OCI-LY1 (cell line): ENCODE data around the gene CXCR5.
A peak's percentile ranks its signal among the peaks of the same experiment; 100 is the strongest.

Source experiments
- H2AFZ ChIP-seq: fragments of 200-600 bp; sonication (generic), shearing (Covaris generic); 2 replicates; pipeline ENCODE4 v1.6.0; 2014; ENCODE audit warnings: antibody characterized with exemption, mild to moderate bottlenecking, low read length
- H3F3A ChIP-seq: fragments of 200-600 bp; sonication (generic), shearing (Covaris generic); 2 replicates; pipeline ENCODE4 v1.6.0; 2014; ENCODE audit warnings: mild to moderate bottlenecking, antibody characterized with exemption, low read length, moderate library complexity; ENCODE audit not compliant: insufficient read depth
- H3K27ac ChIP-seq: fragments of 200-600 bp; sonication (generic); 2 replicates; pipeline ENCODE4 v1.5.1; 2014; ENCODE audit warnings: low read length, mixed run types, mild to moderate bottlenecking, low read depth; ENCODE audit not compliant: poor library complexity, severe bottlenecking
- H3K27me3 ChIP-seq: fragments of 200-600 bp; sonication (generic); 2 replicates; pipeline ENCODE4 v1.6.0; 2014; ENCODE audit warnings: antibody characterized with exemption, mild to moderate bottlenecking, low read length, moderate library complexity; ENCODE audit not compliant: insufficient read depth
- H3K36me3 ChIP-seq: fragments of 200-600 bp; sonication (generic); 2 replicates; pipeline ENCODE4 v1.6.1; 2014; ENCODE audit warnings: mild to moderate bottlenecking, antibody characterized with exemption, low read length, moderate library complexity, mixed read lengths; ENCODE audit not compliant: insufficient read depth
- H3K4me1 ChIP-seq: fragments of 200-600 bp; sonication (generic); 2 replicates; pipeline ENCODE4 v1.5.1; 2014; ENCODE audit warnings: mild to moderate bottlenecking, low read length, moderate library complexity; ENCODE audit not compliant: insufficient read depth, severe bottlenecking
- H3K4me2 ChIP-seq: fragments of 200-600 bp; sonication (generic), shearing (Covaris generic); 2 replicates; pipeline ENCODE4 v1.6.1; 2014; ENCODE audit warnings: low read length
- H3K4me3 ChIP-seq: fragments of 200-600 bp; sonication (generic); 2 replicates; pipeline ENCODE4 v1.5.1; 2014; ENCODE audit warnings: low read length, low read depth, mild to moderate bottlenecking, mixed read lengths; ENCODE audit not compliant: poor library complexity, severe bottlenecking
- H3K79me2 ChIP-seq: fragments of 200-600 bp; shearing (Covaris generic); 2 replicates; pipeline ENCODE4 v1.6.1; 2016; ENCODE audit warnings: mixed run types, low read length, mixed read lengths; ENCODE audit not compliant: insufficient read depth
- H3K9ac ChIP-seq: fragments of 200-600 bp; sonication (generic), shearing (Covaris generic); 2 replicates; pipeline ENCODE4 v1.6.1; 2014; ENCODE audit warnings: mild to moderate bottlenecking, low read length, mixed read lengths
- H3K9me2 ChIP-seq: fragments of 200-600 bp; sonication (generic), shearing (Covaris generic); 2 replicates; pipeline ENCODE4 v1.6.1; 2014; ENCODE audit warnings: low read depth, mild to moderate bottlenecking, low read length, mixed read lengths
- H3K9me3 ChIP-seq: fragments of 200-600 bp; shearing (Covaris generic); 2 replicates; pipeline ENCODE4 v1.6.1; 2014; ENCODE audit warnings: low read length, mixed read lengths
- H4K20me1 ChIP-seq: fragments of 200-600 bp; sonication (generic), shearing (Covaris generic); 2 replicates; pipeline ENCODE4 v1.6.0; 2016; ENCODE audit warnings: mild to moderate bottlenecking, low read length; ENCODE audit not compliant: insufficient read depth
- CTCF ChIP-seq: fragments of 200-600 bp; sonication (generic), shearing (Covaris generic); IDR thresholded peaks from 2 replicates; pipeline ENCODE4 v1.5.1; 2017; ENCODE audit warnings: mild to moderate bottlenecking, antibody characterized with exemption, low read length, moderate library complexity, mixed read lengths
- EZH2 ChIP-seq: fragments of 200-600 bp; sonication (generic), shearing (Covaris generic); IDR thresholded peaks from 2 replicates; pipeline ENCODE4 v1.8.0; 2017; ENCODE audit warnings: borderline replicate concordance, mixed run types, mild to moderate bottlenecking, antibody characterized with exemption, low read length, moderate library complexity, mixed read lengths

The CXCR5 gene

GRCh38 chr11:118929501-118930093, 45.9 kb downstream of the CXCR5 start:
- H3K4me1 ChIP-seq, result peaks cover 18% of the 10 kb centered on the region

DNA sequence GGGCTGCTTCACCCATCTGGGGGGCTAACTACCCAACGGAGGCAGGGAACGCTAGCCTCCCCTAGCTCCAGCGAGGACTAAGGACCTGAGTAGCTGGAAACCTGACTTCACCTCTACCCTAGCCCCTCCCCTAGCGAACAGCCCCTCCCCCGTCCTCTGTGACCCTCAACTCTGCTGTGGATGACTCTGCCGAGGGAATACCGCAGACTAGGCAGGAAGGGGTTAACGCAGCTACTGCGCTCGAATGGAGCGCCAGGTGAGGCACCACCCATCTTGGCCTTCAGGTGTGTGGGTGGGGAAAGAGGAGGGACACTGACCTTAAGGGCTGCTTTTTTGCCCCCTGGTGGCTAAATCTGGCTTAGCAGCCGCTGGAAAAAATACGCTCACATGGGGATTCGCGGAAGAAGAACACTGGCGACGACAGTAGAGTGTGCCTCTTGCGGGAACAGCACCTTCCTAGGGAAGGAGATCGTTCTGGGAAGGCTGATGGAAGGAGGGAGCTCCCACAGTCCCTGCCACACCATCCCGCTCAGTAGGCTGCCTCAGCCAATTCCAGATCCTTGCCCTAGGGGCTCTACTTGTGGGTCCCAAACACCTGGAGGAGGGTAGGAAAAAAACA, 46.5 kb downstream of the CXCR5 start:
- H3K9me3 ChIP-seq, result no peaks in the 10 kb centered on the region
- no peak overlapping the region for H2AFZ ChIP-seq
- H3K9me2 ChIP-seq, result no peaks in the 10 kb centered on the region
- H3F3A ChIP-seq, result no peaks in the 10 kb centered on the region
- H3K27ac ChIP-seq, result peak overlapping the region; percentile 78
- H3K4me3 ChIP-seq, result peak overlapping the region; percentile 72
- no peaks in the 10 kb centered on the region for H4K20me1 ChIP-seq
- TF ChIP-seq CTCF, result peak; percentile 75
- no peak for TF ChIP-seq EZH2
- H3K4me2 ChIP-seq, result peak overlapping the region; percentile 96
- H3K27me3 ChIP-seq, result no peaks in the 10 kb centered on the region
- H3K9ac ChIP-seq, result peak overlapping the region; percentile 68
- H3K79me2 ChIP-seq, result no peaks in the 10 kb centered on the region
- H3K4me1 ChIP-seq, result peaks cover 12% of the 10 kb centered on the region
- H3K36me3 ChIP-seq, result no peaks in the 10 kb centered on the region

More at GRCh38 chr11:118929501-118930093, 45.9 kb downstream of the CXCR5 start:
- Histone ChIP-seq H3K27me3 (no peaks in the 10 kb centered on the region), H3K4me3 (peak overlapping the region; percentile 72), H3K9me2 (no peaks in the 10 kb centered on the region), H3K27ac (peak overlapping the region; percentile 78), H3K4me2 (peak overlapping the region; percentile 96), H4K20me1 (no peaks in the 10 kb centered on the region), H3K79me2 (no peaks in the 10 kb centered on the region), H3K9ac (peak overlapping the region; percentile 68), H3K9me3 (no peaks in the 10 kb centered on the region), H3K36me3 (no peaks in the 10 kb centered on the region), H3F3A (no peaks in the 10 kb centered on the region), H2AFZ (no peak overlapping the region)
- TF ChIP-seq EZH2 (no peak), CTCF (no peak)

GRCh38 chr11:118931571-118931970, 47.9 kb downstream of the CXCR5 start:
- no peak overlapping the region for H2AFZ ChIP-seq
- TF ChIP-seq CTCF (no peak), EZH2 (no peak)
- no peaks in the 10 kb centered on the region for H3K27me3 ChIP-seq
- H3K9me2 ChIP-seq, result no peaks in the 10 kb centered on the region
- no peaks in the 10 kb centered on the region for H3K36me3 ChIP-seq
- no peaks in the 10 kb centered on the region for H3K79me2 ChIP-seq
- H3K27ac ChIP-seq, result no peak overlapping the region
- peaks cover 4% of the 10 kb centered on the region for H3K4me1 ChIP-seq
- no peak overlapping the region for H3K4me3 ChIP-seq
- H3F3A ChIP-seq, result no peaks in the 10 kb centered on the region
- no peak overlapping the region for H3K4me2 ChIP-seq
- no peaks in the 10 kb centered on the region for H4K20me1 ChIP-seq
- no peak overlapping the region for H3K9ac ChIP-seq
- no peaks in the 10 kb centered on the region for H3K9me3 ChIP-seq
